HG03108 (cell line): ENCODE results near the gene HIBADH.
"Not testable (repeated sequence)": the region's sequence is repeated elsewhere in the genome, so short reads cannot be mapped to it uniquely, and the experiment has no call there.

Source experiments
- ATAC-seq: cut with Tn5 transposase; IDR thresholded peaks from one replicate; pipeline ENCODE4 v1.9.1; 2021; ENCODE audit warnings: moderate library complexity; ENCODE audit not compliant: unreplicated experiment

Gene HIBADH

GRCh38 chr7:27603813-27604212 is 58.9 kb downstream of the HIBADH start:
- no peak for ATAC-seq

GRCh38 chr7:27602766-27603165 is 59.9 kb downstream of the HIBADH start:
- ATAC-seq: no peak

- ATAC-seq: no peak
Measured at GRCh38 chr7:27601217-27601616, 61.5 kb downstream of the HIBADH start.

GRCh38 chr7:27600247-27600646 is 62.4 kb downstream of the HIBADH start:
- ATAC-seq: no peak

GRCh38 chr7:27595009-27595408 is 67.7 kb downstream of the HIBADH start:
- ATAC-seq: no peak

- no peak for ATAC-seq
Measured at GRCh38 chr7:27593226-27593625, 69.5 kb downstream of the HIBADH start.

GRCh38 chr7:27590416-27590815 is 72.3 kb downstream of the HIBADH start:
- no peak for ATAC-seq

GRCh38 chr7:27587429-27587828 is 75.3 kb downstream of the HIBADH start:
- no peak for ATAC-seq

GRCh38 chr7:27586825-27587224 is 75.9 kb downstream of the HIBADH start:
- ATAC-seq: peak; percentile 91

GRCh38 chr7:27585781-27586447 is 76.8 kb downstream of the HIBADH start:
- no peak for ATAC-seq

GRCh38 chr7:27581906-27582305 is 80.8 kb downstream of the HIBADH start:
- no peak for ATAC-seq

GRCh38 chr7:27581119-27581518 is 81.6 kb downstream of the HIBADH start:
- no peak for ATAC-seq

- no peak for ATAC-seq
Measured at GRCh38 chr7:27579565-27579964, 83.1 kb downstream of the HIBADH start.

- not testable (repeated sequence) for ATAC-seq
Measured at GRCh38 chr7:27578169-27578568, 84.5 kb downstream of the HIBADH start.

- no peak for ATAC-seq
Measured at GRCh38 chr7:27576360-27576944, 86.2 kb downstream of the HIBADH start.

- no peak for ATAC-seq
Measured at GRCh38 chr7:27575613-27576012, 87.1 kb downstream of the HIBADH start.

- ATAC-seq: no peak
Measured at GRCh38 chr7:27569106-27569505, 93.6 kb downstream of the HIBADH start.

GRCh38 chr7:27567266-27567665 is 95.4 kb downstream of the HIBADH start:
- ATAC-seq: no peak

GRCh38 chr7:27564881-27565482 is 97.7 kb downstream of the HIBADH start:
- no peak for ATAC-seq

- ATAC-seq: no peak
Measured at GRCh38 chr7:27560706-27561235, 101.9 kb downstream of the HIBADH start.

- ATAC-seq: no peak
Measured at GRCh38 chr7:27555670-27556069, 107.0 kb downstream of the HIBADH start.

GRCh38 chr7:27554826-27555225 is 107.9 kb downstream of the HIBADH start:
- ATAC-seq: no peak
